Right lobe of liver (tissue), 4 donors: ENCODE results near the gene FAM234B.

ENCODE experiments used
- POLR2A ChIP-seq: fragments of 450-650 bp; IDR thresholded peaks from one replicate; pipeline ENCODE4 v1.6.1; 2017; ENCODE audit warnings: antibody characterized with exemption, mild to moderate bottlenecking
- TF ChIP-seq, protein P1 (sequence below), 4 donors: fragments of 200-600 bp in 3 of 4; fragments of 450-650 bp in 1 of 4; IDR thresholded peaks; one replicate each; pipeline versions ENCODE4 v1.5.1 to v1.8.0; 2016 to 2022; ENCODE audit warnings: antibody characterized with exemption in 4 of 4, mild to moderate bottlenecking in 2 of 4
- donor health status: DM: no; HTN: no; CAD: no.
- donor health status: DM: no; HTN: no; CAD: no.
- donor health status: DM: no; HTN: yes; CAD: no.

DNA sequence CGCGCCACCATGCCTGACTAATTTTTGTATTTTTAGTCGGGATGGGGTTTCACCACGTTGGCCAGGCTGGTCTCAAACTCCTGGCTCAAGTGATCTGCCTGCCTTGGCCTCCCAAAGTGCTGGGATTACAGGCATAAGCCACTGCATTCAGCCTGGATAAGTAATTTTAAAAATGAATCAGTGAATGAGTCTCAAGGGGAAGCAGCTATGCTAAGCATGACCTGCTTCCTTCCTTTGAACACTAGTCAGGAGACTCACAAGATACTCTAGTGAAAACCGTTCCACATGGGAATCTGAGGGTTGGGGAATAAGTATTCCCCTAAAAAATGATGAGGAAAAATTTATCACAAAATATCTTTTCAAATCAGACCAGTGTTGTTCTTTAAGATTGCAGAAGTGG, 10.7 kb upstream of the FAM234B start:
- TF ChIP-seq, protein P1, sequence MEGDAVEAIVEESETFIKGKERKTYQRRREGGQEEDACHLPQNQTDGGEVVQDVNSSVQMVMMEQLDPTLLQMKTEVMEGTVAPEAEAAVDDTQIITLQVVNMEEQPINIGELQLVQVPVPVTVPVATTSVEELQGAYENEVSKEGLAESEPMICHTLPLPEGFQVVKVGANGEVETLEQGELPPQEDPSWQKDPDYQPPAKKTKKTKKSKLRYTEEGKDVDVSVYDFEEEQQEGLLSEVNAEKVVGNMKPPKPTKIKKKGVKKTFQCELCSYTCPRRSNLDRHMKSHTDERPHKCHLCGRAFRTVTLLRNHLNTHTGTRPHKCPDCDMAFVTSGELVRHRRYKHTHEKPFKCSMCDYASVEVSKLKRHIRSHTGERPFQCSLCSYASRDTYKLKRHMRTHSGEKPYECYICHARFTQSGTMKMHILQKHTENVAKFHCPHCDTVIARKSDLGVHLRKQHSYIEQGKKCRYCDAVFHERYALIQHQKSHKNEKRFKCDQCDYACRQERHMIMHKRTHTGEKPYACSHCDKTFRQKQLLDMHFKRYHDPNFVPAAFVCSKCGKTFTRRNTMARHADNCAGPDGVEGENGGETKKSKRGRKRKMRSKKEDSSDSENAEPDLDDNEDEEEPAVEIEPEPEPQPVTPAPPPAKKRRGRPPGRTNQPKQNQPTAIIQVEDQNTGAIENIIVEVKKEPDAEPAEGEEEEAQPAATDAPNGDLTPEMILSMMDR (IDR thresholded peaks at IDR 0.05): no peak
- TF ChIP-seq POLR2A: no peak
